Astrocyte of the cerebellum (primary cell): ENCODE measurements around the gene TMEM121B.

Experiments used
- DNase-seq: peaks from one replicate; pipeline ENCODE4 v3.0.0-alpha.2; 2011; ENCODE audit warnings: low read depth
- H3K4me3 ChIP-seq: 2 replicates; pipeline ENCODE4 v1.5.1; 2011; ENCODE audit warnings: mild to moderate bottlenecking, low read depth, low read length, moderate library complexity
- in situ Hi-C: cut with HindIII; loops from 2 replicates; pipeline ENCODE4 v1.10.0; 2017; ENCODE audit warnings: low sequenced_read_pairs
- TF ChIP-seq, protein P1 (sequence below): IDR thresholded peaks from 2 replicates; pipeline ENCODE4 v1.5.1; 2012; ENCODE audit warnings: low read length, low read depth, moderate library complexity, mild to moderate bottlenecking; ENCODE audit errors: missing control alignments

TMEM121B gene

DNA sequence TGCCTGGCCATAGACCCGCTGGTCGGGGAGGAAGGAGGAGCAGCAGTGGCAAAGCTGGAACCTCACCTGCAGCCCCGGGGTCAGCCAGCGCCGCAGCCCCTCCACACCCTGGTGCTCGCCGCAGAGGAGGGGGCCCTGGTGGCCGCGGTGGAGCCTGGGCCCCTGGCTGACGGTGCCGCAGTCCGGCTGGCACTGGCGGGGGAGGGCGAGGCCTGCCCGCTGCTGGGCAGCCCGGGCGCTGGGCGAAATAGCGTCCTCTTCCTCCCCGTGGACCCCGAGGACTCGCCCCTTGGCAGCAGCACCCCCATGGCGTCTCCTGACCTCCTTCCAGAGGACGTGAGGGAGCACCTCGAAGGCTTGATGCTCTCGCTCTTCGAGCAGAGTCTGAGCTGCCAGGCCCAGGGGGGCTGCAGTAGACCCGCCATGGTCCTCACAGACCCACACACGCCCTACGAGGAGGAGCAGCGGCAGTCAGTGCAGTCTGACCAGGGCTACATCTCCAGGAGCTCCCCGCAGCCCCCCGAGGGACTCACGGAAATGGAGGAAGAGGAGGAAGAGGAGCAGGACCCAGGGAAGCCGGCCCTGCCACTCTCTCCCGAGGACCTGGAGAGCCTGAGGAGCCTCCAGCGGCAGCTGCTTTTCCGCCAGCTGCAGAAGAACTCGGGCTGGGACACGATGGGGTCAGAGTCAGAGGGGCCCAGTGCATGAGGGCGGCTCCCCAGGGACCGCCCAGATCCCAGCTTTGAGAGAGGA lies 11.9 kb downstream of the TMEM121B start:
- no peak for DNase-seq
- H3K4me3 ChIP-seq, result no peak overlapping the region
- in situ Hi-C loops, result no loop called here
- TF ChIP-seq, protein P1, sequence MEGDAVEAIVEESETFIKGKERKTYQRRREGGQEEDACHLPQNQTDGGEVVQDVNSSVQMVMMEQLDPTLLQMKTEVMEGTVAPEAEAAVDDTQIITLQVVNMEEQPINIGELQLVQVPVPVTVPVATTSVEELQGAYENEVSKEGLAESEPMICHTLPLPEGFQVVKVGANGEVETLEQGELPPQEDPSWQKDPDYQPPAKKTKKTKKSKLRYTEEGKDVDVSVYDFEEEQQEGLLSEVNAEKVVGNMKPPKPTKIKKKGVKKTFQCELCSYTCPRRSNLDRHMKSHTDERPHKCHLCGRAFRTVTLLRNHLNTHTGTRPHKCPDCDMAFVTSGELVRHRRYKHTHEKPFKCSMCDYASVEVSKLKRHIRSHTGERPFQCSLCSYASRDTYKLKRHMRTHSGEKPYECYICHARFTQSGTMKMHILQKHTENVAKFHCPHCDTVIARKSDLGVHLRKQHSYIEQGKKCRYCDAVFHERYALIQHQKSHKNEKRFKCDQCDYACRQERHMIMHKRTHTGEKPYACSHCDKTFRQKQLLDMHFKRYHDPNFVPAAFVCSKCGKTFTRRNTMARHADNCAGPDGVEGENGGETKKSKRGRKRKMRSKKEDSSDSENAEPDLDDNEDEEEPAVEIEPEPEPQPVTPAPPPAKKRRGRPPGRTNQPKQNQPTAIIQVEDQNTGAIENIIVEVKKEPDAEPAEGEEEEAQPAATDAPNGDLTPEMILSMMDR, result no peak

DNA sequence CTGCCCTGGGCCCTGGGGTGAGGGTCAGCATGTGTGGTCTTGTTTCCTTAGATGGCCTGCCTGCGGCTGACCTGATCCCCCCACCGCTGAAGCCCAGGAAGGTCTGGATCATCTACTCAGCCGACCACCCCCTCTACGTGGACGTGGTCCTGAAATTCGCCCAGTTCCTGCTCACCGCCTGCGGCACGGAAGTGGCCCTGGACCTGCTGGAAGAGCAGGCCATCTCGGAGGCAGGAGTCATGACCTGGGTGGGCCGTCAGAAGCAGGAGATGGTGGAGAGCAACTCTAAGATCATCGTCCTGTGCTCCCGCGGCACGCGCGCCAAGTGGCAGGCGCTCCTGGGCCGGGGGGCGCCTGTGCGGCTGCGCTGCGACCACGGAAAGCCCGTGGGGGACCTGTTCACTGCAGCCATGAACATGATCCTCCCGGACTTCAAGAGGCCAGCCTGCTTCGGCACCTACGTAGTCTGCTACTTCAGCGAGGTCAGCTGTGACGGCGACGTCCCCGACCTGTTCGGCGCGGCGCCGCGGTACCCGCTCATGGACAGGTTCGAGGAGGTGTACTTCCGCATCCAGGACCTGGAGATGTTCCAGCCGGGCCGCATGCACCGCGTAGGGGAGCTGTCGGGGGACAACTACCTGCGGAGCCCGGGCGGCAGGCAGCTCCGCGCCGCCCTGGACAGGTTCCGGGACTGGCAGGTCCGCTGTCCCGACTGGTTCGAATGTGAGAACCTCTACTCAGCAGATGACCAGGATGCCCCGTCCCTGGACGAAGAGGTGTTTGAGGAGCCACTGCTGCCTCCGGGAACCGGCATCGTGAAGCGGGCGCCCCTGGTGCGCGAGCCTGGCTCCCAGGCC lies 12.7 kb downstream of the TMEM121B start:
- no peak for DNase-seq
- TF ChIP-seq, protein P1, result no peak
- no peak overlapping the region for H3K4me3 ChIP-seq
- in situ Hi-C loops, result no loop called here

DNA sequence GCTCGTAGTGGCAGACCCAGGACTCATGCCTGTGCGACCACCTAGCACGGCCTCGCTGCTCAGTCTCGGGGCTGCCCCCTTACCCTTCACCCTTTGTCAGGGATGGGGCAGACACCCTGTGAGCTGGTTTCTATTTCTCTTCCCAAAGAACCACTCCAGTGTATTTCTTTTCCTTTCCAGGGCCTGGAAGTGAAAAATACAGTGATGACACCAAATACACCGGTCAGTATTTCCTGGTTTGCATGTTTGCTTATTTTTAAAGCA lies 13.7 kb downstream of the TMEM121B start:
- in situ Hi-C loops, result no loop called here

GRCh38 chr22:17106785-17107546 lies 14.2 kb downstream of the TMEM121B start:
- TF ChIP-seq, protein P1, result no peak
- in situ Hi-C loops, result no loop called here
- no peak for DNase-seq
- no peak overlapping the region for H3K4me3 ChIP-seq

More for the DNA sequence above, 13.7 kb downstream of the TMEM121B start:
- TF ChIP-seq, protein P1, result no peak
- H3K4me3 ChIP-seq, result no peak overlapping the region
- no peak for DNase-seq

- no peak for DNase-seq
- in situ Hi-C loops, result no loop called here
- TF ChIP-seq, protein P1, result no peak
- no peak overlapping the region for H3K4me3 ChIP-seq
These were observed 14.9 kb downstream of the TMEM121B start for GRCh38 chr22:17106161-17106784.
